ENCODE measurements around the gene ASB7.

GRCh38 chr15:100648951-100649350 lies 46.6 kb downstream of the ASB7 start:
- TF ChIP-seq CTCF (conservative IDR thresholded peaks at IDR 0.05), result no peak
- no peak for TF ChIP-seq ZFX (IDR thresholded peaks at IDR 0.05)
